Activated T-cell treated with anti-CD3 and anti-CD28 coated beads, Interleukin-2, amount 50 U/mL, for 4 hours (primary cell): ENCODE results near the gene TRAPPC14. TPM values are rescaled to one million over a fixed set of nuclear protein-coding genes. Genes with fewer than 3 reads are reported as not detected.
A peak's percentile ranks its signal among the peaks of the same experiment; 100 is the strongest.
"Not testable (repeated sequence)": the region's sequence is repeated elsewhere in the genome, so short reads cannot be mapped to it uniquely, and the experiment has no call there.

Experiments used
- ATAC-seq, 2 donors: fragments of 200-7000 bp; cut with Tn5 transposase; one replicate each; pipeline ENCODE4 v1.10.0; 2021
- DNase-seq: peaks from one replicate; pipeline ENCODE4 v3.0.0-alpha.2; 2020
- H3K27me3 Mint-ChIP-seq: one replicate; pipeline ENCODE4 v1.8.0; 2021; ENCODE audit warnings: low read depth, mixed read lengths
- H3K36me3 Mint-ChIP-seq: one replicate; pipeline ENCODE4 v1.8.0; 2022; ENCODE audit warnings: mixed read lengths; ENCODE audit not compliant: insufficient read depth
- H3K4me1 Mint-ChIP-seq: one replicate; pipeline ENCODE4 v1.8.0; 2021; ENCODE audit warnings: low read depth, mixed read lengths
- H3K4me3 Mint-ChIP-seq: one replicate; pipeline ENCODE4 v1.8.0; 2021; ENCODE audit warnings: mild to moderate bottlenecking, moderate library complexity, mixed read lengths
- H3K9me3 Mint-ChIP-seq: one replicate; pipeline ENCODE4 v1.8.0; 2021; ENCODE audit warnings: mixed read lengths
- total RNA-seq, 3 donors: library from RNA; stranded (reverse); gene quantifications; one replicate each; pipeline ENCODE4 v1.2.1, GENCODE V29; 2021

TRAPPC14 gene, protein sequence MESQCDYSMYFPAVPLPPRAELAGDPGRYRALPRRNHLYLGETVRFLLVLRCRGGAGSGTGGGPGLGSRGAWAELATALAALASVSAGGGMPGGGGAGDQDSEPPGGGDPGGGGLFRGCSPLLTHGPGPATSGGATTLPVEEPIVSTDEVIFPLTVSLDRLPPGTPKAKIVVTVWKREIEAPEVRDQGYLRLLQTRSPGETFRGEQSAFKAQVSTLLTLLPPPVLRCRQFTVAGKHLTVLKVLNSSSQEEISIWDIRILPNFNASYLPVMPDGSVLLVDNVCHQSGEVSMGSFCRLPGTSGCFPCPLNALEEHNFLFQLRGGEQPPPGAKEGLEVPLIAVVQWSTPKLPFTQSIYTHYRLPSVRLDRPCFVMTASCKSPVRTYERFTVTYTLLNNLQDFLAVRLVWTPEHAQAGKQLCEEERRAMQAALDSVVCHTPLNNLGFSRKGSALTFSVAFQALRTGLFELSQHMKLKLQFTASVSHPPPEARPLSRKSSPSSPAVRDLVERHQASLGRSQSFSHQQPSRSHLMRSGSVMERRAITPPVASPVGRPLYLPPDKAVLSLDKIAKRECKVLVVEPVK
- total RNA-seq, result 10 to 100 TPM; 41.9 to 45.6 (median 43.6) TPM

DNA sequence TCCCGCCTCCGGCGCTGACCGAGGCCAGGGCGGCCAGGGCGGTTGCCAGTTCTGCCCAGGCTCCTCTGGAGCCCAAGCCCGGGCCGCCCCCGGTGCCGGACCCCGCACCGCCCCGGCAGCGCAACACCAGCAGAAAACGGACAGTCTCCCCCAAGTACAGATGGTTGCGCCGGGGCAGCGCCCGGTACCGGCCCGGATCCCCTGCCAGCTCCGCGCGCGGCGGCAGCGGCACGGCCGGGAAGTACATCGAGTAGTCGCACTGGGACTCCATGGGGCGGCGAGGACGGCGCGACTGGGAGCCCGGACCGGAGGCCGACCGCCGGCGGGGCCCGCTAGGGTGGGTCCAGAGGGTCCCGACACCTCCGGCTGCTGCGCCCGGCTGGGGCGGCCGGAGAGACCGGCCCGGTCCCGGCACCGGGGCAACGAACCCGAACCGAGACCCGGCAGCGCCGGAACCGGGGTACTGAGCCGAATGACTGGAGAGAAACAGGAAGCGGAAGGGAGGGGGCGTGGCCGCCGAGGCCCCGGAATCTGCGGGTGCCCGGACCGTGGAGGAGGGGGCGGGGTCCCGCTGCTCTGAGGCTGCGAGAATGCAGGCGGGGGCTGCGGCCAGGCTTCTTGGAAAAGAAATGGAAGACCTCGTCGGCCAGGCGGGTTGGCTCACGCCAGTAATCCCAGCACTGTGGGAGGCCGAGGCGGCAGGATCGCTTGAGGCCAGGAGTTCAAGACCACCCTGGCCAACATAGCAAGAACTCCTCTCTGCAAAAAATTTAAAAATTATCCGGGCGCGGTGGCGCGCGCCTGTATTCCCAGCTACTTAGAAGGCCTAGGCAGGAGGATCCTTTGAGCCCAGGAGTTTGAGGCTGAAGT, at the start of gene TRAPPC14:
TRAPPC14 (minus strand) TSS at position 495 of the 870 bp plus-strand sequence; CDS start at position 271, 224 bp downstream.
- peak; percentile 89 for DNase-seq
- Mint-ChIP-seq H3K27me3 (no peaks in the 10 kb centered on the region), H3K9me3 (no peaks in the 10 kb centered on the region), H3K36me3 (peaks cover 14% of the 10 kb centered on the region), H3K4me3 (peak within 1 kb of the TSS; percentile 84), H3K4me1 (peaks cover 52% of the 10 kb centered on the region)
- ATAC-seq, result peak; percentile 91 to 92

DNA sequence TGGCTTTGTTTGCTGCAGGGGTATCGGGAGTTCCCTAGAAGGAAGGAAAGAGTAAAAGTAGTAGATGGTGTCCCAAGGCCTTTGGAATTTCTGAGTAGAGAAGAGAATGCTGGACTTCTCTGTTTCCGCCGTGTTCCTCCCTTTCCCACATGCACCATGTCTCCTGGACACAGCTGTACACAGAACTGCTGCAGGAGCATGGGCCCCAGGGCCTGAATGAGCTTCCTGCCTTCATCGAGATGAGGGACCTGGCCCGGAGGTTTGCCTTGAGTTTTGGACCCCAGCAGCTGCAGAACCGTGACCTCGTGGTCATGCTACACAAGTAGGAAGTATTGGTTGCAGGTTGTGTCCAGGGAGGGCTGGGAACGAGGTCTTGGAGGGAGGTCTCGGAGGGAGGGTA, 45.9 kb upstream of the TRAPPC14 start:
- peaks cover 8% of the 10 kb centered on the region for H3K36me3 Mint-ChIP-seq
- ATAC-seq (no peak), DNase-seq (no peak)
- H3K4me3 Mint-ChIP-seq, result no peak overlapping the region
- H3K27me3 Mint-ChIP-seq, result no peaks in the 10 kb centered on the region
- no peaks in the 10 kb centered on the region for H3K9me3 Mint-ChIP-seq
- peaks cover 19% of the 10 kb centered on the region for H3K4me1 Mint-ChIP-seq

DNA sequence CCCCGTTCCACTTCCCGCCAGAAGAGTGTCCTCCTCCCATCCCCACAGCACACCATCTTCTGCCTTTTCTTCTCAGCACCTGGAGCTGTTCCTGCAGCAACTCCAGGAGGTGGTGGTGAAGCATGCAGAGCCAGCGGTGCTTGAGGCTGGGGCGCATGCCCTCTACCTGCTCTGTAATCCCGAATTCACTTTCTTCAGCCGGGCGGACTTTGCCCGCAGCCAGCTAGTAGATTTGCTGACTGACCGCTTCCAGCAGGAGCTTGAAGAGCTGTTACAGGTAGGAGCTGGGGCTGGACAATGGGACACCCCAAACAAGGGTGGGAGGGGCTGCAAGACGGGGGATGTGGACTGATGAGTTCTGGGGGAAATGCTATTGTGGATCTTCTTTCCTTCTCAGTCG, 42.2 kb upstream of the TRAPPC14 start:
- peaks cover 8% of the 10 kb centered on the region for H3K36me3 Mint-ChIP-seq
- H3K4me3 Mint-ChIP-seq, result no peak overlapping the region
- ATAC-seq, result no peak
- no peak for DNase-seq
- H3K9me3 Mint-ChIP-seq, result no peaks in the 10 kb centered on the region
- H3K4me1 Mint-ChIP-seq, result peaks cover 5% of the 10 kb centered on the region
- no peaks in the 10 kb centered on the region for H3K27me3 Mint-ChIP-seq

DNA sequence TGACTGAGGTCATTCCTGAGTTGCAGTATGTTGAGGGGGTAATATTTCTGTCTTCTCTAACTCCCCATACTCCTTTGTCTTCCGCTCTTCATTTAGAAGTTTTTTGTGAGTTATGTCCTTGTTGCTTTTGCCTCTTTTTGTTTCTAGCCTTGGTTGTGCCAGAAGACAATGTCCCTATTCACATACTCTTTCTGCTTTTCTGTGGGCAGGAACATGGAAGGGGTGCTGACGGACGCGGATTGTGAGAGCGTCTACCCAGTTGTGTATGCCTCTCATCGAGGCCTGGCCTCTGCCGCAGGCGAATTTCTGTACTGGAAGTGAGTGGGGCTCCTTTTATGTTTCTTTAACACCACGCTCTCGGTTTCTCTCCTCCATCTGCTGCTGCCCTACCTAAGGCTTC, 39.7 kb upstream of the TRAPPC14 start:
- H3K9me3 Mint-ChIP-seq, result no peaks in the 10 kb centered on the region
- H3K4me3 Mint-ChIP-seq, result no peak overlapping the region
- peaks cover 3% of the 10 kb centered on the region for H3K36me3 Mint-ChIP-seq
- peaks cover 15% of the 10 kb centered on the region for H3K4me1 Mint-ChIP-seq
- no peak for ATAC-seq
- DNase-seq, result no peak
- H3K27me3 Mint-ChIP-seq, result no peaks in the 10 kb centered on the region

DNA sequence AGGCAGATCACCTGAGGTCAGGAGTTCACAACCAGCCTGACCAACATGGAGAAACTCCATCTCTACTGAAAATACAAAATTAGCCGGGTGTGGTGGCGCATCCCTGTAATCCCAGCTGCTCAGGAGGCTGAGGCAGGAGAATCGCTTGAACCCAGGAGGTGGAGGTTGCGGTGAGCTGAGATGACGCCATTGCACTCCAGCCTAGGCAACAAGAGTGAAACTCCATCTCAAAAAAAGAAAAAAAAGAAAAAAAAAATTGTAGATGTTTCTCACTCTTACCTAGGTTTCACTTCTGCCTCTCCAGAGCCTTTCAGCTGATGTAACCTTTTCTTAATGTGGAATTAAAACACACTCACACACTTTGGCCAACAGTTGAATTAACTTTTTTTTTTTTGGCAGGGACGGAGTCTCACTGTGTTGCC, 37.4 kb upstream of the TRAPPC14 start:
- ATAC-seq, H3K27me3 Mint-ChIP-seq, H3K4me3 Mint-ChIP-seq, DNase-seq, H3K9me3 Mint-ChIP-seq, H3K36me3 Mint-ChIP-seq: not testable (repeated sequence)
- peaks cover 30% of the 10 kb centered on the region for H3K4me1 Mint-ChIP-seq

DNA sequence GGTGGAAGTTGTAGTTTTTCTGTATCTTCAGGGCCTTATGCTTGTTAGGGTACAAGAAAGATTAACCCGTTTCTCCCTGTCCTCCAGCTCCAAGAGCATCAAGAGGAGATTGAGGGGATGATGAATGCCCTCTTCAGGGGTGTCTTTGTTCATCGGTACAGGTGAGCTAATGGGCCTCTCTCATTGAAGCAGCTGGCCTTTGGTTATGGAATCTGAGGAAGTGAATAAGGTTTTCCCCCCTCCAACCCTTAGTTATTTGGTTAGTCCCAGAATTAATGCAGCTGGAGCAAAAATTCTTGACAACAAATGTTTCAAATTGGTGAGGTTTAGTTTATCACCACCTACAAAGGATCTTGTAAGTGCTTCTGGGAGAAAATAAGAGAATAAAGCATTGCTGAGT, 36.7 kb upstream of the TRAPPC14 start:
- Mint-ChIP-seq H3K27me3 (no peaks in the 10 kb centered on the region), H3K9me3 (no peaks in the 10 kb centered on the region), H3K36me3 (no peaks in the 10 kb centered on the region), H3K4me3 (no peak overlapping the region), H3K4me1 (peaks cover 35% of the 10 kb centered on the region)
- ATAC-seq, result no peak
- DNase-seq, result no peak

DNA sequence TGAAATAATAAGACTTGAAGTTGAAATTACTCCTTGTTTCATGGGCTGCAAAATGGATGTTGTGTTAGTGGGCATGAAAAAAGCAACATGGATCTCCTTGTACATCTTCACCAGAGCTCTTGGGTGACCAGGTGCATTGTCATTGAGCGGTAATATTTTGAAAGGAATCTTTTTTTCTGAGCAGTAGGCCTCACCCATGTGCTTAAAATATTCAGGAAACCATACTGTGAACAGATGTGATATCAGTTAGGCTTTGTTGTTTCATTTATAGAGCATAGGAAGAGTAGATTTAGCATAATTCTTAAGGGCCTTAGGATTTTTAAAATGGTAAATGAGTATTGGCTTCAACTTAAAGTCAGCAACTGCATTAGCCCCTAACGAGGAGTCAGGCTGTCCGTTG, 34.4 kb upstream of the TRAPPC14 start:
- no peaks in the 10 kb centered on the region for H3K36me3 Mint-ChIP-seq
- H3K4me3 Mint-ChIP-seq, result no peak overlapping the region
- no peak for DNase-seq
- no peaks in the 10 kb centered on the region for H3K9me3 Mint-ChIP-seq
- H3K27me3 Mint-ChIP-seq, result no peaks in the 10 kb centered on the region
- H3K4me1 Mint-ChIP-seq, result peaks cover 38% of the 10 kb centered on the region
- ATAC-seq, result no peak

DNA sequence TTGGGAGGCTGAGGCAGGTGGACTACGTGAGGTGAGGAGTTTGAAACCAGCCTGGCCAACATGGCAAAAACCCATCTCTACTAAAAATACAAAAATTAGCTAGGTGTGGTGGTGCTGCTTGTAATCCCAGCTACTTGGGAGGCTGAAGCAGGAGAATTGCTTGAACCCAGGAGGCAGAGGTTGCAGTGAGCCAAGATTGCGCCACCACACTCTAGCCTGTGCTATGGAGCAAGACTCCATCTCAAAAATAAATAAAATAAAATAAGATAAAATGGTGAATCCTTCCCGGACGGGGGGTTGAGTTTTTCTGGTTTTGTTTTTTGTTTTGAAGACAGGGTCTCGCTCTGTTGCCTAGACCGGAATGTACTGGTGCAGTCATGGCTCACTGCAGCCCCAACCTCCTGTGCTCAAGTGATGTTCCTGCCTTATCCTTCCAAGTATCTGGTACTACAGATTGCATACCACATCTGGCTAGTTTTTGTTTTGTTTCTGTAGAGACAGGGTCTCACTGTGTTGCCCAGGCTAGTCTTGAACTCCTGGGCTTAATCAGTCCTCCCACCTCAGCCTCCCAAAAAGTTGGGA, 33.8 kb upstream of the TRAPPC14 start:
- H3K36me3 Mint-ChIP-seq, DNase-seq, H3K4me3 Mint-ChIP-seq, H3K27me3 Mint-ChIP-seq, H3K9me3 Mint-ChIP-seq, ATAC-seq: not testable (repeated sequence)
- H3K4me1 Mint-ChIP-seq, result peaks cover 38% of the 10 kb centered on the region

DNA sequence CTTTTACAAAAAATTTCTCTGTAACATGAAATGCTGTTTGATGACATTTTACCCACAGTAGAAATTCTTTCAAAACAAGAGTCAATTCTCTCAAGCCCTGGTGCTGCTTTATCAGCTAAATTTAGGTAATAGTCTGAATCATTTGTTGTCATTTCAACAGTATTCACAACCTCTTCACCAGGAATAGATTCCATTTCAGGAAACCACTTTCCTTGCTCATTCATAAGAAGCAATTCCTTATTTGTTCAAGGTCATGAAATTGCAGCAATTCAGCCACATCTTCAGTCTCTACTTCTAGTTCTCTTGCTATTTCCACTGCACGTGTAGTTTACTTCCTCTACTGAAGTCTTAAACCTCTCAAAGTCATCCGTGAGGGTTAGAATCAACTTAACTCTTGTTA, 33.3 kb upstream of the TRAPPC14 start:
- ATAC-seq (no peak), DNase-seq (no peak)
- no peaks in the 10 kb centered on the region for H3K9me3 Mint-ChIP-seq
- no peaks in the 10 kb centered on the region for H3K27me3 Mint-ChIP-seq
- no peak overlapping the region for H3K4me3 Mint-ChIP-seq
- no peaks in the 10 kb centered on the region for H3K36me3 Mint-ChIP-seq
- peaks cover 38% of the 10 kb centered on the region for H3K4me1 Mint-ChIP-seq

DNA sequence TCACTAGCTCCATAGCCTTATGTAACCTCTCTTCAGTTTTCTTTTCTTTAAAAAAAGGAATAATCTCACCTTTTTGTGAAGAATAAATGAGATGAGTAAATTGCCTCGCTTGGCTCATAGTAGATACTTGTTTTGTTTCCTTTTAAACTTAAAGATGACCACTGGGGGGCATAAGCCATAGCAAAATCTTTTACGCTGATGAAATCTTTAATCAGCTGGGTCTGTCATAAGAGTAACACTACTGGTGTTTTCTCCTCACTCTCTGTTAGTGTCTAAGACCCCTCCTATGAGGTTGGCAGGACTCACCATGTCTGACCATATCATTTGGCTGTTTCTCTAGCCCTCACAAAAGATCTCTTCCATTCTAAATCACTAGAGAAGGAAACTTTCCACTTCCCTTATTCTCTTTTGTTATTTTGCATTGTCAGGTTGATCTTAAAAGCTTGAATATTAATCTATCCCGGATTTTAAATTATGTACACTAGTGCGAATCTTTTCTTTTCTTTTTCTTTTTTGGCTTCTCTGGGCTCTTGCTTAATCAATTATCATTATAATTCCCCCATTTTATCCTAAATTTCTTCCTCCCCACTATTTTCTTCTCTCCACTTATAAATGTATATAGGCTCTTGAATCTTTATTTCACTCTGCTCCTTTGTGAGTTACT, 31.7 kb upstream of the TRAPPC14 start:
- no peaks in the 10 kb centered on the region for H3K36me3 Mint-ChIP-seq
- peaks cover 32% of the 10 kb centered on the region for H3K4me1 Mint-ChIP-seq
- H3K9me3 Mint-ChIP-seq, result no peaks in the 10 kb centered on the region
- H3K27me3 Mint-ChIP-seq, result no peaks in the 10 kb centered on the region
- H3K4me3 Mint-ChIP-seq, result no peak overlapping the region
- DNase-seq (no peak), ATAC-seq (peak; percentile 63 to 73)

DNA sequence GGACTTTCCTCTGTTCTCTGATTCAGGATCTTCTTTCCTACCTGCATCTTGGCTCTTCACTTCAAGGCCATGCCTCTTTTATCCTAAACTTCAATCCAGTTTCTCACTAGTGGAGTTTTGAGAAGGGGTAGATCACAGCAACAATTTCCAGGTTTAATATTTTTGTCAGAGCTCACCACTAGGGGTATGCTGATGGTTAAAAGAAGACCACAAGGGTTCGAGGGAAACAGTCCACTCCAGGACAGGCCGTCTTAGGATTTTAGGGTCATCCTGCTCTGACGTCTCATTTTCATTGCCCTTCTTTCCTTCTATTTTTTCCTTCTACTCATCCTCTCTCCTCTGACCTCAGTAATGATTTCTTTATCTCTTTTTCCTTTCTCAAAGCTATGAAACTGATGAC, 30.5 kb upstream of the TRAPPC14 start:
- H3K4me3 Mint-ChIP-seq, result no peak overlapping the region
- no peaks in the 10 kb centered on the region for H3K27me3 Mint-ChIP-seq
- DNase-seq (no peak), ATAC-seq (no peak)
- no peaks in the 10 kb centered on the region for H3K9me3 Mint-ChIP-seq
- H3K4me1 Mint-ChIP-seq, result peaks cover 30% of the 10 kb centered on the region
- H3K36me3 Mint-ChIP-seq, result no peaks in the 10 kb centered on the region

DNA sequence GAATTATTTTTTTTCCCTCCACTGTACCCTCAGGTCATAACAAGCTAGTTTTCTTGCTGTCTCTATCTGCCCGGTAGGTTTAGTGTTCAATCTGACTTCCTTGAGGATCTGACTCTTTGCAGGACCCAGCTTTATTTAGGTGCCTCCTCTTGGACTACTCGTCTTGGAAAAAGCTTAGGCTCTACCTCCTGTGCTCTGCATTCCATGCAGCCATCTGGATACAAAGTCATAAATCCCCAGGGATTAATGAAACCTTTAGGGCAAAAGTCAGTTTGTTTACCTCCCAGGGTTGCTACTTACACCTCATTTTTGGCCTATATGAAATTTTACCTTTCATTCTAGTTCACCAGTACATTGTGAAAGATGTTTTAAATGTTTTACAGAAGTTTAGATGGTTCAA, 27.2 kb upstream of the TRAPPC14 start:
- Mint-ChIP-seq H3K4me3 (no peak overlapping the region), H3K36me3 (no peaks in the 10 kb centered on the region), H3K4me1 (peaks cover 31% of the 10 kb centered on the region), H3K27me3 (no peaks in the 10 kb centered on the region), H3K9me3 (no peaks in the 10 kb centered on the region)
- DNase-seq, result no peak
- no peak for ATAC-seq

DNA sequence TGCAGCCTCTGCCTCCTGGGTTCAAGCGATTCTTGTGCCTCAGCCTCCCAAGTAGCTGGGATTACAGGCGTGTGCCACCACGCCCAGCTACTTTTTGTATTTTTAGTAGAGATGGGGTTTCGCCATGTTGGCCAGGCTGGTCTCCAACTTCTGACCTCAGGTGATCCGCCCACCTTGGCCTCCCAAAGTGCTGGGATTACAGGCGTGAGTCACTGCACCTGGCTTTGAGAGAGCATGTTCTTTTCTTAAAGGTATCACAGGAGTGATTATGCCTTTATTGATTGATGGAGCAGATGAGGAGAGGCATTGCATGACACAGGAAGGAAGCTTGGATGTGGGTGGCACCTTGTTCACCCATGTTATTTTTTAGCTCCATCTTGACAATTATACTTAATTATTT, 24.6 kb upstream of the TRAPPC14 start:
- not testable (repeated sequence) for H3K4me3 Mint-ChIP-seq, ATAC-seq, H3K27me3 Mint-ChIP-seq, DNase-seq, H3K36me3 Mint-ChIP-seq, H3K9me3 Mint-ChIP-seq
- peaks cover 27% of the 10 kb centered on the region for H3K4me1 Mint-ChIP-seq

DNA sequence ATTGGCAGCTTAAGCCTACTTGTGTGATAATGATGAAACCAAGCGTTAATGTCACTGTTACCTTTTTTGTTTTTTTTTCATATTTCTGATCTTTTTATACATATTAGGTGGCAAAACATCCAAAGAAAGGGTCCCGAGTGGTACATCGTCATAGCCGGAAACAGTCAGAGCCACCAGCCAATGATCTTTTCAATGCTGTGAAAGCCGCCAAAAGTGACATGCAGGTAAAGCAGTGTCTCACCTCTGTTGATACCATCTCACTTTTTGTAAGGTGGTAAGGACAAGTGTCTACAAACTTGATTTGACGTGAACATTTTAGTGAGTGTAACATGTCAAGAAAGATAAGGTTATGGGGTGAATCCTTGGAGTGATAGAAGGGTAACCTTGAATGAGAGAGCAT, 24.1 kb upstream of the TRAPPC14 start:
- H3K36me3 Mint-ChIP-seq, H3K4me3 Mint-ChIP-seq, H3K9me3 Mint-ChIP-seq, ATAC-seq, DNase-seq, H3K27me3 Mint-ChIP-seq: not testable (repeated sequence)
- peaks cover 27% of the 10 kb centered on the region for H3K4me1 Mint-ChIP-seq
